ENCODE measurements around the gene TSPAN5.

The TSPAN5 gene

GRCh38 chr4:98686043-98686707, 27.8 kb upstream of the TSPAN5 start:
- Histone ChIP-seq H3K27ac (ENCODE audit: low read depth, low read length) (no peak overlapping the region), H3K9ac (ENCODE audit: low read length) (no peak overlapping the region), H3K36me3 (ENCODE audit: control insufficient read depth, insufficient read depth, low read length) (no peaks in the 10 kb centered on the region), H3K4me3 (ENCODE audit: low read length) (no peak overlapping the region), H3K4me1 (ENCODE audit: control insufficient read depth, insufficient read depth, low read length) (no peaks in the 10 kb centered on the region), H3K27me3 (ENCODE audit: control insufficient read depth, insufficient read depth, low read length) (no peaks in the 10 kb centered on the region)

GRCh38 chr4:98685225-98686042, 27.0 kb upstream of the TSPAN5 start:
- Histone ChIP-seq H3K4me1 (ENCODE audit: control insufficient read depth, insufficient read depth, low read length) (no peaks in the 10 kb centered on the region), H3K27ac (ENCODE audit: low read depth, low read length) (no peak overlapping the region), H3K36me3 (ENCODE audit: control insufficient read depth, insufficient read depth, low read length) (no peaks in the 10 kb centered on the region), H3K9ac (ENCODE audit: low read length) (no peak overlapping the region), H3K27me3 (ENCODE audit: control insufficient read depth, insufficient read depth, low read length) (no peaks in the 10 kb centered on the region), H3K4me3 (ENCODE audit: low read length) (no peak overlapping the region)

GRCh38 chr4:98682719-98683118, 24.3 kb upstream of the TSPAN5 start:
- Histone ChIP-seq H3K4me1 (ENCODE audit: control insufficient read depth, insufficient read depth, low read length) (no peaks in the 10 kb centered on the region), H3K27me3 (ENCODE audit: control insufficient read depth, insufficient read depth, low read length) (no peaks in the 10 kb centered on the region), H3K36me3 (ENCODE audit: control insufficient read depth, insufficient read depth, low read length) (no peaks in the 10 kb centered on the region), H3K4me3 (ENCODE audit: low read length) (no peak overlapping the region), H3K9ac (ENCODE audit: low read length) (no peak overlapping the region), H3K27ac (ENCODE audit: low read depth, low read length) (no peak overlapping the region)

GRCh38 chr4:98680806-98681205, 22.4 kb upstream of the TSPAN5 start:
- Histone ChIP-seq H3K27me3 (ENCODE audit: control insufficient read depth, insufficient read depth, low read length) (no peaks in the 10 kb centered on the region), H3K27ac (ENCODE audit: low read depth, low read length) (no peak overlapping the region), H3K9ac (ENCODE audit: low read length) (no peak overlapping the region), H3K4me3 (ENCODE audit: low read length) (no peak overlapping the region), H3K36me3 (ENCODE audit: control insufficient read depth, insufficient read depth, low read length) (no peaks in the 10 kb centered on the region), H3K4me1 (ENCODE audit: control insufficient read depth, insufficient read depth, low read length) (no peaks in the 10 kb centered on the region)

GRCh38 chr4:98679738-98680137, 21.3 kb upstream of the TSPAN5 start:
- H3K4me3 ChIP-seq (ENCODE audit: low read length), result no peak overlapping the region
- H3K36me3 ChIP-seq (ENCODE audit: control insufficient read depth, insufficient read depth, low read length), result no peaks in the 10 kb centered on the region
- no peak overlapping the region for H3K27ac ChIP-seq (ENCODE audit: low read depth, low read length)
- no peak overlapping the region for H3K9ac ChIP-seq (ENCODE audit: low read length)
- no peaks in the 10 kb centered on the region for H3K27me3 ChIP-seq (ENCODE audit: control insufficient read depth, insufficient read depth, low read length)
- H3K4me1 ChIP-seq (ENCODE audit: control insufficient read depth, insufficient read depth, low read length), result no peaks in the 10 kb centered on the region

GRCh38 chr4:98677799-98678198, 19.4 kb upstream of the TSPAN5 start:
- Histone ChIP-seq H3K4me3 (ENCODE audit: low read length) (no peak overlapping the region), H3K9ac (ENCODE audit: low read length) (no peak overlapping the region), H3K4me1 (ENCODE audit: control insufficient read depth, insufficient read depth, low read length) (no peaks in the 10 kb centered on the region), H3K27ac (ENCODE audit: low read depth, low read length) (no peak overlapping the region), H3K27me3 (ENCODE audit: control insufficient read depth, insufficient read depth, low read length) (no peaks in the 10 kb centered on the region), H3K36me3 (ENCODE audit: control insufficient read depth, insufficient read depth, low read length) (no peaks in the 10 kb centered on the region)

GRCh38 chr4:98674404-98675173, 16.2 kb upstream of the TSPAN5 start:
- no peak overlapping the region for H3K9ac ChIP-seq (ENCODE audit: low read length)
- H3K27ac ChIP-seq (ENCODE audit: low read depth, low read length), result no peak overlapping the region
- H3K36me3 ChIP-seq (ENCODE audit: control insufficient read depth, insufficient read depth, low read length), result no peaks in the 10 kb centered on the region
- H3K4me3 ChIP-seq (ENCODE audit: low read length), result no peak overlapping the region
- no peaks in the 10 kb centered on the region for H3K4me1 ChIP-seq (ENCODE audit: control insufficient read depth, insufficient read depth, low read length)
- no peaks in the 10 kb centered on the region for H3K27me3 ChIP-seq (ENCODE audit: control insufficient read depth, insufficient read depth, low read length)

GRCh38 chr4:98673978-98674377, 15.6 kb upstream of the TSPAN5 start:
- Histone ChIP-seq H3K4me1 (ENCODE audit: control insufficient read depth, insufficient read depth, low read length) (no peaks in the 10 kb centered on the region), H3K4me3 (ENCODE audit: low read length) (no peak overlapping the region), H3K27ac (ENCODE audit: low read depth, low read length) (no peak overlapping the region), H3K36me3 (ENCODE audit: control insufficient read depth, insufficient read depth, low read length) (no peaks in the 10 kb centered on the region), H3K27me3 (ENCODE audit: control insufficient read depth, insufficient read depth, low read length) (no peaks in the 10 kb centered on the region), H3K9ac (ENCODE audit: low read length) (no peak overlapping the region)

- Histone ChIP-seq H3K27ac (ENCODE audit: low read depth, low read length) (no peak overlapping the region), H3K9ac (ENCODE audit: low read length) (no peak overlapping the region), H3K4me1 (ENCODE audit: control insufficient read depth, insufficient read depth, low read length) (no peaks in the 10 kb centered on the region), H3K36me3 (ENCODE audit: control insufficient read depth, insufficient read depth, low read length) (no peaks in the 10 kb centered on the region), H3K4me3 (ENCODE audit: low read length) (no peak overlapping the region), H3K27me3 (ENCODE audit: control insufficient read depth, insufficient read depth, low read length) (no peaks in the 10 kb centered on the region)
Observed at GRCh38 chr4:98673288-98673644, 14.9 kb upstream of the TSPAN5 start.

- no peaks in the 10 kb centered on the region for H3K36me3 ChIP-seq (ENCODE audit: control insufficient read depth, insufficient read depth, low read length)
Observed at GRCh38 chr4:98672583-98673287, 14.3 kb upstream of the TSPAN5 start.

GRCh38 chr4:98671131-98671530, 12.7 kb upstream of the TSPAN5 start:
- Histone ChIP-seq H3K9ac (ENCODE audit: low read length) (no peak overlapping the region), H3K4me1 (ENCODE audit: control insufficient read depth, insufficient read depth, low read length) (no peaks in the 10 kb centered on the region), H3K36me3 (ENCODE audit: control insufficient read depth, insufficient read depth, low read length) (no peaks in the 10 kb centered on the region), H3K27ac (ENCODE audit: low read depth, low read length) (no peak overlapping the region), H3K4me3 (ENCODE audit: low read length) (no peak overlapping the region), H3K27me3 (ENCODE audit: control insufficient read depth, insufficient read depth, low read length) (no peaks in the 10 kb centered on the region)

More at GRCh38 chr4:98672583-98673287, 14.3 kb upstream of the TSPAN5 start:
- H3K4me1 ChIP-seq (ENCODE audit: control insufficient read depth, insufficient read depth, low read length), result no peaks in the 10 kb centered on the region
- no peak overlapping the region for H3K4me3 ChIP-seq (ENCODE audit: low read length)
- no peaks in the 10 kb centered on the region for H3K27me3 ChIP-seq (ENCODE audit: control insufficient read depth, insufficient read depth, low read length)
- no peak overlapping the region for H3K9ac ChIP-seq (ENCODE audit: low read length)
- H3K27ac ChIP-seq (ENCODE audit: low read depth, low read length), result no peak overlapping the region

GRCh38 chr4:98670186-98670585, 11.8 kb upstream of the TSPAN5 start:
- Histone ChIP-seq H3K9ac (ENCODE audit: low read length) (no peak overlapping the region), H3K27ac (ENCODE audit: low read depth, low read length) (no peak overlapping the region), H3K4me3 (ENCODE audit: low read length) (no peak overlapping the region), H3K27me3 (ENCODE audit: control insufficient read depth, insufficient read depth, low read length) (no peaks in the 10 kb centered on the region), H3K36me3 (ENCODE audit: control insufficient read depth, insufficient read depth, low read length) (no peaks in the 10 kb centered on the region), H3K4me1 (ENCODE audit: control insufficient read depth, insufficient read depth, low read length) (no peaks in the 10 kb centered on the region)
